ENCODE data around the gene TWF2.

Gene TWF2

DNA sequence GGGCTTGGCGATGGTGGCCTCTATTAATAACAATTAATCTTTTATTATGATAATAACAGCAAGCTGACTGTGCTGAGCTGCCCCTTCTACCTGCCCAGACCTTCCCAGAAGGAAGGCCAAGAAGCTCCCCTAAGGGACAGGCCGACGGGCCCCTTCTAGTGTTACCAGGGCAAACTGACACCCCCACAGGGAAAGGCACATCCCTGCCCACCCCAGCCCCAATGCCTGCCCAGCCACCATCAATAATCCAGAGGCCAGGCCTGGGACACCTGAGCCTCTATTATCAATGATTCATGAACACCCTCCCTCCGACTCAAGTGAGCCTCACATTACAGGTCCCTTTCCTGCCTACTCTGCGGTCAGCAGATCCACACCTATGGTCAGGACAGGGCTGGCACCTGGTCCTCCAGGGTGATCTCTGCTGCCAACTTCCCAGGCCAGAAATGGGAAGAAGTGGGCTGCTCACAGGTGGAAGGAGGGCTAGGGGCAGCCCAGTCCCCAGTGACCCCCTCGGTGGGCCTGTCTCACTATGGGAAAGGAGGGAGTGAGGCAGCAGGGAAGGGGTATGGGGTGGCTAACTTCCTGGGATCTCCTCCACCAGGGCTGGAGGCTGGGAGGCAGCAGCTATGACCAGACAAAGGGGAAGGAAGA is 1.8 kb downstream of the TWF2 start:
- no peak for DNase-seq

DNA sequence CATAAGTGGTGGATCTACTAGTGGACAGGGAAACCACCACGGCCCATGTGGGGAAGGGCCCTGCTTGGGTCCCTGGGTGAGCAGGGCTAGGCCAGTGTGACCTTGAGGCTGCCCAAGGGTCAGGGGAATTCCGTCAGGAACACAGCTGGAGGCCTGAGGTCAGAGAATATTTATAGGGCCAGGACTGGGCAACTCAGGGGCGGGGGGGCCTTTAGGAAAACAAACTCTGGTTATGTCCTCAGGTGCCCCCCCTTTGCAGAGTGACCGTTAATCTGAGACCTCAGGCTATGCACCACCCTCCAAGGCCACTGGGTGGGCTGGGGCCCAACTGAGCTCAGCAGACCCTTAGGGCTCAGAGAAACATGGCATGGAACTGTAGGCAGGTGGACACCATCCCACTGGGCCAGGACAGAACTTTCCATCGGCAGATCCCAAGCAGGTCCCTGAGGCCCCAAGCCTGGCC is 2.5 kb downstream of the TWF2 start:
- no peak for DNase-seq

DNA sequence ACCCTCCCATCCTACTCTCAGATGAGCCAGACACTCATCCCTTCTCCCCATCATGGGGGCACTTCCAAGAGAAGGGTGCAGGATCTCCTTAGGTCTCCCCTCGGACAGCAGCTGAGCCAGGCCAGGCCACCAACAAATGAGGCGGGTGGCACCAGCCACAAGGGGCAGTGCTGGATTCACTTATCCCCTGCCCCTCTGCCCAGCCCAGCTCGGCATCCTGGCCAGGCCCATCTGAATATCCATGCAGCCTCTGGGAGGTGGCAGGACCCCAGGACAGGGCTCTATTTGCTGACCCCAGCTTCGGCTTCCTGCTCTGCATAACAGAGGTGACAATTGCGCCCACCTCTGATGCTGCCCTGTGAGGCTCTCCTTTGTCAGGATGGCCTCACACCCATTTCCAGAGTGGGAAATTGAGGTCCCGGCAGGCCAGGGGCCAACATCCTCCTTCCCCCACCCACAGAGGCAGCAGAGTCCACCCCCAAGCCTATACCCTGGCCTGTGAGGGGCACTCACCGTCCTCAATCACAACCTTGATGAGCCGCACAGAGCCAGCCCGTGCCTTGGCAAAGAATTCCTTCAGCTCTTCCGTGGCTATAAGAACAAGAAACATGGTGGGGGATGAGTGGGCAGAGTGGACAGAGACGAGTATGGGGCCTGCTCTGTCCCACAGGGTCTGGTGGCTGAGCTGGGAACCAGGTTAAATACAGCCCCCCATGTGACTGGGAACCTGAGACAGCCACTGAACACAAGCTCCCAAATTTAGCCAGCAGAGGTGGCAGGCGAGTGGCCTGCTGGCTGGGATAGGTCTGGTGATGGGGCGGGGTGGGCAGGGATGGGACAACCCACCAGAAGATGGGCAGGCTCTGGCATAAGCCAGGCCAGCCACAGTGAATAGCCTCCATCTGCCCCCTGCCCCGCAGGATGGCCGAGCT is 4.2 kb downstream of the TWF2 start:
- no peak for DNase-seq

- DNase-seq: no peak
These were observed 5.0 kb downstream of the TWF2 start for GRCh38 chr3:52233968-52234367.

DNA sequence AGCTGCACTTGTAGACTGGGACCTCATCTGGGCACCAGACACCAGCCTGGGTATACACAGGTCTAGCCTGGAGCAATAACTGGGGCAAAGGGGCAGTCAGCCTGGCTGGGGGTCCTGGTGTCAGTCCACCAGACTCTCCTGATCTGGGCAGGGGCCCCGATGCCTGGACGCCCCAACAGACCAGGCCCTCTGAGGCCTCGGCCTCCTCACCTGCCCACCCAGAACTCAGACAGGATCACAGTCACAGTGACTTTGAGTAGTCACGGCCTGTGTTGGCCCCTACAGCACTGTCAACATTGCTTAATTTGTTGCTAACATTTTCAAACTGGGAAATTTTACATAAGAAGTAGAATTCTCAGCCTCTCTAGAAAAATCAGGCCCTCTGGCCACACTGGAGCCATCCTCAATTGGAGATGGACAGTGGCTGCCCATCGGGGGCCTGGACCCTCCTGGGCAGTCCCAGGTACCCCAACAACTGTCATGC is 5.8 kb downstream of the TWF2 start:
- no peak for DNase-seq

DNA sequence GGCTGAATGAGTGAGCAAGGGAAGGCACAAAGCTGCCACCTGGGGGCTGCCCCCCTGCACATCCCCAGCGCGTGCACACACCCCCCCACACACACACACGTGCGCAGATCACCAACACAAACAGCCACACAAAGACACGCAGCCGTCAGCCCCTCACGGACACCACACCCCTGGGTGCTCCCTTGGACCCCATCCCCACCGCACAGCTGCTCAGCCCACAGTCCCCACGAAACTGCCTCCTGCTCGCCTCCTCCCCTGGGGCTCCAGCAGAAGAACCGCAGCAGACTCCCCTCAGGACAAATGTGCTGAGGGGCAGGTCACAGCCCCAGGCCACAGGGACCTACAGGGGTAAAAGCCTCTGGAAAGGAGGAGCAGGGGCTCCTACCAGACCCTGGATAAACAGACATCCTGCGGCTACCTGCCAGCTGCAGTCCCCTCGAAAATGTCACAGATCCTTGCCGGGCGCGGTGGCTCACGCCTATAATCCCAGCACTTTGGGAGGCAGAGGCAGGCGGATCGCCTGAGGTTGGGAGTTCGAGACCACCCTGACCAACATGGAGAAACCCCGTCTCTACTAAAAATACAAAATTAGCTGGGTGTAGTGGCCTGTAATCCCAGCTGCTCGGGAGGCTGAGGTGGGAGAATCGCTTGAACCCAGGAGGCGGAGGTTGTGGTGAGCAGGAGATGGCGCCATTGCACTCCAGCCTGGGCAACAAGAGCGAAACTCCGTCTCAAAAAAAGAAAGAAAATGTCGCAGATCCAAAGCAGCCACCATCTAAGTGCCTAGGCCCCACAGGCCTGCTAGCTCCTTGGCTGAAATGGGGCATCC is 6.5 kb downstream of the TWF2 start:
- no peak for DNase-seq

DNA sequence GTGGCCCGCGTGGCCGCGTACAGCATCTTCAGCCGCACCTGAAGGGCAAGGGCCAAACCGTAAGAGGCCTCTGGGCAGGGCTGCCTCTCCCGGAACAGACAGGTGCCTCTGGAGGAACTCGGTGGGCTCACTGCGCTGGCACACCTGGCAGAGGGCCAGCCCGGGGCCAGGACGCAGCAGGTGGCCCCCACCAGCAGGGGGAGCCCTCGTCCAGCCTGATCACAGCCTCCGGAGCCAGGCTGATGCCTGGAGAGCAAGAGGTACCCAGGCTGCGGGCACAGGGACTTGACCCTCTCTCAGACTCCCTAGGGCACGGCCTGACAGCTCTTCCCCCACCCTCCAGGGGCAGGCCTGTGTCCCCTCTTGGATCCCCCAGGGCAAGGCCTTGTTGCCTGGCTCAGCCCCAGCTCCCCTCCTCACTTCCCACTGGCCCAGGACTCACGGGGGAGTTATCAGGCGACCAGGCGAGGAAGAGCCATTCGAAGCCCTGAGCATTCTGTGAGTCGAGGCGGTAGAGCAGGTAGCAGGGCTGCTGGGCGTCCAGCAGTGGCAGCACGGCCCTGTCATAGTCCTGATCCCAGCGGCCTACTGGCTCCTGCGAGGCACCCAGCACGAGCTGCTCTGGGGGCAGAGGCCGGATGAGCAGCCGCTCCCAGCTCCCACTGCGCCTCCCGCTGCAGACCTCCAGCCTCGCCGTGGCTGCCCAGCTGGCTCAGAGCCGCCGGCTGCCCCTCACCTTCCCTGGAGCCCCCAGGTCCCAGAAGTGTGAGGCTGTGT is 7.3 kb downstream of the TWF2 start:
- peak; percentile 49 for DNase-seq

- no peak for DNase-seq
These were observed 8.0 kb downstream of the TWF2 start for GRCh38 chr3:52230889-52231499.

DNA sequence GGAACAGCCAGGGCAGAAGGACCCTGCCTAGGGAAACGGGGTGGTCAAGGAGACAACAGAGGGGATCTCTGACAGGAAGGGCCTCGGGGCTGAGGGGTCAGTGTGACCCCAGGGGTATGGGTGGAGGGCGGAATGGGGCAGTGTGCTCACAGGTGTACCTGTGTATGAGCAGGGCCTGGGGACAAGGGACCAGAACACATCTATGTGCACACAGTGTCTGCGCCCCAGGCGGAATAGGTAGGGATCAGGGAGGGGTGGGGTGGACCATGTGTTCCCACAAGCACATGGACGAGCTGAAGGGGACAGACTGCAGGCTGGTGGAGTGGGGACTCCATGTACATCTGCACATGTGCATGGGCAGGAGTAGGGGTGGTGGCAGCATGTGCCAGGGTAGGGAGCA is 8.5 kb downstream of the TWF2 start:
- no peak for DNase-seq

- DNase-seq: no peak
These were observed 9.3 kb downstream of the TWF2 start for GRCh38 chr3:52229656-52230055.

GRCh38 chr3:52228751-52229291 is 10.1 kb downstream of the TWF2 start:
- DNase-seq: no peak

DNA sequence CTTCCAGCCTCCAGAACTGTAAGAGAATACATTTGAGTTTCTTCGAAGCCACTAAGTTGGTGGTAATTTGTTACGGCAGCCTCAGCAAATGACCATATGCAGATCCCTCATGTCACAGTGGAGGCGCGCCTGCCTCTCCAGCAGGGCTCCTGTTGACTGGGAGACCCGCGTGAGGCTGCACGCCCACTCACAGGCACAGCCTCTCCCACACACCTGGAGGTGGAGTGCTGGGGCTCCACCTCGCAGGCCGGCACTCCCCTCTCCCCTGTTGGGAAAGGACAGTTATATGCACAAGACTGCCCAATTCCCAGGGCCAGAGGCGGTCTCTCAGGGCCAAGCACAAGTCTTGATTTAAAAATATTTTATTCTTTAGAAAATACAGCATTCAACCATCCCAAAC is 10.7 kb downstream of the TWF2 start:
- no peak for DNase-seq

GRCh38 chr3:52227766-52228165 is 11.2 kb downstream of the TWF2 start:
- no peak for DNase-seq

DNA sequence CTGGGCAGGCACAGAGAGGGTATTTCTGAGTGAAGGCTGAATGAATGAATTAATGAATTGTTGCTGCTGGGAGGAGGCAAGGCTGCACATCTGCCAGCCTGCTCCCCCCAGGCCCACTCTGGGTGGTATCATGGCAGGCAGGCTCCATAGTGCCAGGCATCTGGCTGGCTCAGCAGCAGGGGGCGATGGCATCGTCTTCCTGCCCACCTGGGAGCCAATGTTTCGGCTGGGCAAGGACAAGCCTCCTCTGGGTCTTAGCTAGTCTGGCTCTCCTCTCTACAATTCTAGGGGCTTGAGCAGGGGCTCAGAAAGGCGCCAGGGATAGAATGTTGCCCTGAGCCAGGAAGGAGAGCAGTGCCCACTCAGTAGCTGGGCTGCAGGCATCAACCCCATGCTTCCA is 11.8 kb downstream of the TWF2 start:
- DNase-seq: no peak

GRCh38 chr3:52226229-52226817 is 12.6 kb downstream of the TWF2 start:
- DNase-seq: no peak

- no peak for DNase-seq
These were observed 13.3 kb downstream of the TWF2 start, which contains the start of gene TLR9 for GRCh38 chr3:52225452-52226228. Gene TLR9, minus strand, starts transcription at chr3:52225645. Its CDS starts 116 bp downstream, at chr3:52225529.

DNA sequence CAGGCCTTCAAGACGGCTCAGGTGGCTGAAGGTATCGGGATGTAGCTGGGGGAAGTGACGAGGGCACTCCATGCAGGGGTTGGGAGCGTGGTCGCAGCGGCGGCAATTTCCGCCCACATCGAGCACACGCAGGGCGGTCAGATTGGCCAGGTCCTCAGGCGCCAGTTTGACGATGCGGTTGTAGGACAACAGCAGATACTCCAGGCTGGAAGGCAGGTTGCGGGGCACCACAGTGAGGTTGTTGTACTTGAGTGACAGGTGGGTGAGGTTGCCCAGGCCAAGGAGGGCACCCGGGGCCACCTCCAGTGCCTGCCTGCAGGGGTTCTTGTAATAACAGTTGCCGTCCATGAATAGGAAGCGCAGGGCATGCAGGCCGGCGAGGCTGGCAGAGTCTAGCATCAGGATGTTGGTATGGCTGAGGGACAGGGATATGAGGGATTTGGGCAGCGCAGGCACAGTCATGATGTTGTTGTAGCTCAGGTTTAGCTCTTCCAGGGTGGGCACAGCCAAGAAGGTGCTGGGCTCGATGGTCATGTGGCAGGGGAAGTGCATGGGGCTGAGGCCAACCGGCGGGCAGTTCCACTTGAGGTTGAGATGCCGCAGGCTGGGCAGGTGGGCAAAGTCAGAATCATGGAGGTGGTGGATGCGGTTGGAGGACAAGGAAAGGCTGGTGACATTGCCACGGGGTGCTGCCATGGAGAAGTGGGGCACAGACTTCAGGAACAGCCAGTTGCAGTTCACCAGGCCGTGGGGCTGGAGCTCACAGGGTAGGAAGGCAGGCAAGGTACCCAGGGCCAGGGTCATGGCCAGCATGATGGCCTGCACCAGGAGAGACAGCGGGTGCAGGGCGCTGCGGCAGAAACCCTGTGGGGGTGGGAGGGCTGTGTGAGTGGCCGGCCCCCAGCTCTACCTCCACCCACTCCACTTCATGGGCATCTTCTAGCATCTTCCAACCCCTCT is 15.2 kb downstream of the TWF2 start:
- no peak for DNase-seq

GRCh38 chr3:52222319-52223221 is 16.4 kb downstream of the TWF2 start:
- no peak for DNase-seq

Data from fibroblast of skin of back (primary cell).